Suppressor macrophage treated with lipopolysaccharide for 4 hours (primary cell): Measurements from ENCODE around the gene TIMM44.
"Not testable (repeated sequence)": the region's sequence is repeated elsewhere in the genome, so short reads cannot be mapped to it uniquely, and the experiment has no call there.

Experiments used
- DNase-seq: peaks from one replicate; pipeline ENCODE4 v3.0.0-alpha.2; 2020

TIMM44 gene

DNA sequence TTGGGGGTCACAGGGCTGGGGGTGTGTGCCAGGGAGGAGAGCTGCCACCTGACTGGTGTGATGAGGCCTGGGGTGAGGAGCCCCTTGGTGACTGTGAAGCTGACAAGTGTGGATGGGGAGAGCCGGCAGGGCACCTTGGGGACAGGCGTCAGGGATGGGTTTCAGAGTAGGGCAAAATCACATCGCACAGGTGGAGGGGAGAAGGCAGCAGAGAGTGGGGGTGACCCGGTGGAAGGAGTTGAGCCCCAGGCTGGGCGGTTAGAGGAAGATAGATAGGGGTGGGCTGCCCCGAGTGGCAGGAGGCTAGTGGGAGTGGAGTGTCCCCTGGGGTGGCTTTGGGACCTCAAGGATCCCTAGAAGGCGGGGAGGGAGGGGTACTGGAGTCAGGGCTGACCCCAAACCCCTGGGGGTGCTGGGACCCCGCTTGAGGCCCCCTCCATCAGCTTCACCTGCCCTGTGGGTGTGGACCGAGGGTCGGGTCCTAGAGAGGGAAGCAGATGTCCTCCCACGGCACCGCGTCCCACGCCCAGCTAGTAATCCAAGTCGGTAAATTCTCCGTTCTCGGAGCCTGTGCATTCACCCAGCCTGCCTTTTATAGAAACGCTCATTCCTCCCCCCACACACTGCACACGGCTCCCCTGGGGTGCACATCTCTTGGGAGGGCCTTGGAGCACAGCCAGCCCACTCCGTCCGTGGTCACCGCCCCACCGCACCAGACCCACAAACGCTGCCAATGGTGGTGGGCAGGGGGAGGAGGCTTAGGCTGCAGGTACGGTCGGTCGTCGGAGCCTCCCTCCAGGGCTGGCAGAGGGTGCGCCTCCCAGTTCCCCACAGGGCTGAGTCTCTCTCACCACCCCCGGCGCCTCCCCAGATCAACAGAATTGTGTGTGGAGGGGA lies 19.9 kb downstream of the TIMM44 start:
- no peak for DNase-seq

DNA sequence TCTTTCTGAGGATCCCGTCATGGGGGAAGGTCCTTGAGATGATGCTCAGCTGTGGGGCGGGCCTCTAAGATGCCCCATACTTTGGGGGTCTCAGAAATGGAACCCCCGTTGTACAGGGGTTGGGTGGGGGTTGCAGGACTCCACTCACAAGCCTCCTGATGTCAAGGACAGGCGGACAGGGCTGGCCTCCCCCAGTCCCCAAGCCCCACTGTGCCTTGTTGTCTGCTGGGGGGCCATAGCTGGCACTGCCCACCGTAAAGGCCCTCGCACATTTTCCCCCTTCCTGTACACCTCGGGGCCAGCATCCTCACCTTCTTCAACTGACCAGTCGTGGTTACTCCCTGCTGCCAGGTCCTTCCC lies 20.6 kb downstream of the TIMM44 start:
- DNase-seq: no peak

DNA sequence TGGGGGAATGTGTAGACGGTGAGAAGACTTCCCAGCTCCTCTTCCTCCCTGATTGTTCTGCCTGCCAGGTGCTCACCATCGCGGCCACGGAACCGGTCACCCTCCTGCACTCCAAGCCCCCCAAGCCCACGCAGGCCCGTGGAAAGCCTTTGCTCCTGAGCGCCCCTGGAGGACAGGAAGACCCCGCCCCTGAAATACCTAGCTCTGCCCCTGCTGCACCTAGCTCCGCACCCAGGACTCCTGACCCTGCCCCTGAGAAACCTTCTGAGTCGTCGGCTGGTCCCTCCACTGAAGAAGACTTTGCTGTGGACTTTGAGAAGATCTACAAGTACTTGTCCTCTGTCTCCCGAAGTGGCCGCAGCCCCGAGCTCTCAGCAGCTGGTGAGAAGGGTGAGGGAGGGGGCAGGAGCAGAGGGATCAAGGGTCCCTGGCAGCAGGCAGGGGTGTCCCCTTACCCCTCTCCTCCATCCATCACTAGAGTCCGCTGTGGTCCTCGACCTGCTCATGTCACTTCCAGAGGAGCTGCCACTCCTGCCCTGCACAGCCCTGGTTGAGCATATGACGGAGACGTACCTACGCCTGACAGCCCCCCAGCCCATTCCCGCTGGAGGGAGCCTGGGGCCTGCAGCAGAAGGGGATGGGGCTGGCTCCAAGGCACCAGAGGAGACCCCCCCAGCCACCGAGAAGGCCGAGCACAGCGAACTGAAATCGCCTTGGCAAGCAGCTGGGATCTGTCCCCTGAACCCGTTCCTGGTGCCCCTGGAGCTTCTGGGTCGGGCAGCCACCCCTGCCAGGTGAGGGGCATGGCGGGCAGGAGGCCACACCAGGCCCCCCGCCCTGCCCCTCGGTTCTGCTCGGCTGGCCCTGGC lies 21.3 kb downstream of the TIMM44 start:
- DNase-seq: no peak

DNA sequence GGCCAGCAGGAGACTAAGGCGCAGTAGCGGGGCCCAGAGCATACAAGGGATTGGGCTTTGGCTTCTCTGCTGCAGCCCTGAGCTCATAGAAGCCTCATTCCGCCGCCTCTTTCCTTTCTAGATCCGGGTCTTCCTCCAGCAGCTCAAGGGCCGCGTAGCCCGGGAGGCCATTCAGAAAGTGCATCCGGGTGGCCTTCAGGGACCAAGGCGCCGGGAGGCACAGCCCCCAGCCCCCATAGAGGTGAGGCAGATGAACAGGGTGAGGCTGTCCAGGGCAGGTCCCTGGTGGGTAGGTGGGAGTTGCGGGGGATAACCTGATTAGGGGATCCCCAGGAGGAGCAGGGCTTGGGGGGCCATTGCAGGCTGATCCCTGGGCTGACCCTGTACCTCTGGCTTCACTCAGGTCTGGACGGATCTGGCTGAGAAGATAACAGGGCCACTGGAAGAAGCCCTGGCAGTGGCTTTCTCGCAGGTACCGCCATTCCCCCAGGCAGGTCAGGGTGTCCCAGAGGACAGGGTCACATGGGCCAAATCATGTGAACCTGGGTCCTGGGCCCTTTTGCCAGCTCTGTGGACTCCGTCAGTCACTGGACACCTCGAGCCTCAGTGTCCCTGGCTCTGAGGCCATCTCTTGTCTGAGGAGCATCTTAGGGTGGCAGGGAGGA lies 22.0 kb downstream of the TIMM44 start:
- no peak for DNase-seq

DNA sequence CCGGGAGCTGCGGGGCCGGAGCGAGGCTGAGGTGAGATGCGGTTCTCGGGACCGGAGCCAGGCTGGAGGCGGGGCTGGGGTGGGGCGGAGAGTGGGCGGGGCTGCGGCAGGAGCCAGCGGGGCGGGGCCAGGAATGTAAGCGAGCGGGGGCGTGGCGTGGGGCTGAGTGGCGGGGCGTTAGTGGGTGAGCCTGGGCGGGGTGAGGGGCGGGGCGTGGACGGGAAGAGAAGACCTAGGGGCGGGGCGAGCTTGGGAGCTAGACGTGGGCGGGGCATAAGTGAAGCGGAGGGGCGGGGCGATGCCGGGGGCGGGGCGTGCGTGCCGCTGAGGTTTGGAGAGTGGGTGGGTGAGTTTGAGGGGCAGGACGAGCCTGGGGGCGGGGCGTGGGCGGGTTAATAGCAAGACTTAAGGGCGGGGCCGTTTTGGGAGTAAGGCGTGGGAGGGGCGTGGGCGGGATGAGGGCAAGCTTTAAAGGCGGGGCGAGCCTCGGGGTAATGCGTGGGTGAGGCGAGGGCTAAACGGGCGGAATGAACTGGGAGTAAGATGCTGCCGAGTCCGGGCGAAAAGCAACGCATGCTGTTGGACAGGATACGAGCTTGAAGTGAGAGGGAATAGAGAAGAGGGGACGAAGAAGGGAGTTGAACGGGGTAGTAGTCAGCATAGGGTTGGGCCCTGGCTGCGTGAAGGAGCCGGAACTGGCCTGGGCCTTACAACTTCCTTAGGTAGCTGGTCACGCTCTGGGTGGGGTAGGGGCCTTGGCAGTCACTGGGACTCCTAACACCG lies 22.8 kb downstream of the TIMM44 start:
- peak; percentile 100 for DNase-seq

DNA sequence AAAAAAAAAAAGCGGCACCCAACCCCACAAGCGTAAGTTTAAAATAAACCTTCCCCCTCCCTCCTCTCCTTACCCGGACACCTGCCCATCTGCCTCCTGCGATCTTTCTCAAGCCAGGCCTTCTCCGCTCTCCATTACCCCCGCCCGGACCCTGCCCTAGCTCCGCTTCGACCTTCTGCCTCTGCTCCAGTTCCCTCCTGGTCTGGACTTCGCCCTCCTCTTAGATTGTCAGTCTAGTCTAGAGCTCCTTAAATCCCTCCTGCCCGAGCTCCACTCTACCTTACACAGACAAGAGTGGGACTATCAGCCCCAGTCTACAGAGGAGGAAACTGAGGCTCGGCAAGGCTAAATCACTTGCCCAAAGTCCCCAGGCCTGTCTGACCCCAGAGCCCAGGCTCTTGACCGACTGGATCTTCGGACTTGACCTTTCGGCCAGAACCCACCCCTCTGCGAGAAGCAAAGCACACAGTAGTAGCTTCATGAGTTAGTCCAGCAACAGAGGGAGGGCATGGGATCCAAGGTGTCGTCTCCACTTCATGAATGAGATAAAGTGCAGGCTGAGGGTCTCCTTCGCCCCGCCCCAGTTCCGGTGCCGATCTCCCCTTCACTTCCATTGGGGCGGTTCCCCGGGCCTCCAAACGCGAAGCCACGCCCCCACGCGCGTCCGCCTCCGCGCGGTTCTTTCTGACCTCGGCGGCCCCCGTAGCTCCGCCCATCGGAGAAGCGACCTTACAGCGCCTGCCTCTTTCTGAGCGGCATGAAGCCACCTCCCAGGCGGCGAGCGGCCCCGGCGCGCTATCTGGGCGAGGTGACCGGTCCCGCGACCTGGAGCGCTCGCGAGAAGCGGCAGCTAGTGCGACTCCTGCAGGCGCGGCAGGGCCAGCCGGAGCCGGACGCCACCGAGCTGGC lies 23.6 kb downstream of the TIMM44 start, which contains the start of gene SNAPC2:
Gene SNAPC2, plus strand, starts transcription at position 729 of the 909 bp plus-strand sequence. Its CDS starts 29 bp downstream, at position 758.
- DNase-seq: peak; percentile 96

DNA sequence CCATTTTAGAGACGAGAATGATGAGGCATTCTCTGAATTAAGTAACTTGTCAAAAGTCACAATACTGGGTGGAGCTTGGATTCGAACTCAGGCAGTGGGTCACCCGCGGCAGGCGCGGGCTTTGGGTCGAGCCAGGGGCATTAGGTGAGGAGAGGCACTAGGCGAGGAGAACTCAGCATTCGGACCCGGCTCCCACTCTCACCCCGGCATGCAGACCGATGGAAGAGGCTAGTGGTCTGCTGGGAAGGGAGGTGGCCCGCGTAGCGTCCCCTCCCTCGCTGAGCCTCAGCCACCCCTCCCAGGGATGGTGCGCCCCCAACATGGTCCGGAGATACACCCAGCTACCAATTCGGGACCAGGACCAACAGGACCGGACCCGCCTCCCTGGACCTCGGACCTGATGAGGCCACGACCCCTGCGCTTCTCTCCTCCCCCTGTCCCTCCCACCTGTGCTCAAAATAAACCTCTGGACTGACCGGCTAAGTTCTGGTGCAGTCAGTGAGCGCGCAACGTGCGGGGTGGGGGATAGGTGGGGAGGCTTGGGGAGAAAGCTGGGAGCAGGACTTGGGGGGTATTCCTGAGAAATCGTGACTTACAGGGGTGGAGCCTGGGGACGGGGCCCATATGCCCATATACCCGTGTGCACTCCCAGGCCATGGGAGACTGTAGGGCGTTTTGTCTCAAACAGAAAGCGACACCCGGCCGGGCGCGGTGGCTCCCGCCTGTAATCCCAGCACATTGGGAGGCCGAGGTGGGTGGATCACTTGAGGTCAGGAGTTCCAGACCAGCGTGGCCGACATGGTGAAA lies 24.6 kb downstream of the TIMM44 start:
- no peak for DNase-seq

DNA sequence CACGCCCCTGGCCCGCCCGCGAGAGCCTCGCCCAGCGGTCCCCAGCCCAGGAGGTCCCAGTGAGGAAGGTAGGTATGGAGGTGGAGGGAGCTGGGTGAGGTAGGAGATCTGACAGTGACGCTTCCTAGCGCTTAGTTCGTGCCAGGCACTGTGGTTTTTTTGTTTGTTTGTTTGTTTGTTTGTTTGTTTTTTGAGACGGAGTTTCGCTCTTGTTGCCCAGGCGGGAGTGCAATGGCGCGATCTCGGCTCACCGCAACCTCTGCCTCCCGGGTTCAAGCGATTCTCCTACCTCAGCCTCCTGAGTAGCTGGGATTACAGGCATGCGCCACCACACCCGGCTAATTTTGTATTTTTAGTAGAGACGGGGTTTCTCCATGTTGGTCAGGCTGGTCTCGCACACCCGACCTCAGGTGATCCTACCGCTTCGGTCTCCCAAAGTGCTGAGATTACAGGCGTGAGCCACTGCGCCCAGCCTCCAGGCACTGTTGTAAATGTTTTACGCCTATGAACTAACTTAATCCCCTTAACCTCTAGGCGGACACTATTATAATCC lies 25.3 kb downstream of the TIMM44 start:
- not testable (repeated sequence) for DNase-seq

DNA sequence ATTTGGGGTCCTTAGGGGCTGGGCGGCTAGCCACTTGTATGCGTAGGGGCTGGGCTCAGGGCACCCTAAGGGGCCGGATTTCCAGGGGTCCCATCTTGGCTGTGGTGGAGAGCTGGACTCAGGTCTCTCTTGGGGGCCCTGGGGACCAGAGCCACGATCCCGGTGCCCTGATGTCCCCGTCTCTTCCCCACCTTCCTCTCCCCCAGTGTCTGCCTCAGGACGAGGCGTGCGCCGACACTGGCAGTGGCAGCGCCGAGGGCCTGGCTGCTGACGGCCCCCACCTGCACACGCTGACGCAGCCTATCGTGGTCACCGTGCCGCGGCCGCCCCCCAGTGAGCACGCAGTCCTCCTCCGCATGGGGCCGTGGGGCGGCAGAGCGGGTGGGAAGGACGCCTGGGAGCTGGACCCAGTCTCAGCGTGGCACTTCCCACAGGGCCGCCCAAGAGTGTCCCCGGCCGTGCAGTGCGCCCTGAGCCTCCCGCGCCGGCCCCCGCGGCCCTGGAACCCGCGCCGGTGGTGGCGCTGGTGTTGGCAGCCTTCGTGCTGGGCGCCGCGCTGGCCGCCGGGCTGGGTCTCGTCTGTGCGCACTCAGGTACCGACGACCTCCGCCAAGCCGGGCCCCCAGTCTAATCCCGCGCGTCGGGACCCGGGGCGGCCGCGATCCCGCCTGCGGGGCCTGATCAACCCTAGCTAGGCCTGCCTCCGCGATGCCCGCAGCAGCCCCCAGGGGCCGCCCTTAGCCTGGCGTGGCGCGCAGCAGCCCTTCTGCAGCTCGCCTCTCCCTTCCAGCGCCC lies 26.0 kb downstream of the TIMM44 start:
- DNase-seq: peak; percentile 62

DNA sequence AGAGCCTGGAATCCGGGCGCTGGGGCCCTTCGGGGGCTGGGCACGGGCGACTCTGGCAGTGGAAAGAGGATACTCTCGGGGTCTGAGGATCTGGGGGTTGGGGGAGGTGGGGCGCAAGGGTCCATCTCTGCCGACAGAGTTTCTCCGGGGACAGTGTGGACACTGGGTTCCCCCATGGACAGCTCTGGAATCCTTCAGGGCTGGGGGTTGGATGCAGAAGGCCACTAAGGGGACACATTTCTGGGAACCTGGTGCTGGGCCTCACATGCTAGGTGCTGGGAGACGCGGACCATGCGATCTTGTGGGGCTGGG lies 26.6 kb downstream of the TIMM44 start:
- DNase-seq: no peak

DNA sequence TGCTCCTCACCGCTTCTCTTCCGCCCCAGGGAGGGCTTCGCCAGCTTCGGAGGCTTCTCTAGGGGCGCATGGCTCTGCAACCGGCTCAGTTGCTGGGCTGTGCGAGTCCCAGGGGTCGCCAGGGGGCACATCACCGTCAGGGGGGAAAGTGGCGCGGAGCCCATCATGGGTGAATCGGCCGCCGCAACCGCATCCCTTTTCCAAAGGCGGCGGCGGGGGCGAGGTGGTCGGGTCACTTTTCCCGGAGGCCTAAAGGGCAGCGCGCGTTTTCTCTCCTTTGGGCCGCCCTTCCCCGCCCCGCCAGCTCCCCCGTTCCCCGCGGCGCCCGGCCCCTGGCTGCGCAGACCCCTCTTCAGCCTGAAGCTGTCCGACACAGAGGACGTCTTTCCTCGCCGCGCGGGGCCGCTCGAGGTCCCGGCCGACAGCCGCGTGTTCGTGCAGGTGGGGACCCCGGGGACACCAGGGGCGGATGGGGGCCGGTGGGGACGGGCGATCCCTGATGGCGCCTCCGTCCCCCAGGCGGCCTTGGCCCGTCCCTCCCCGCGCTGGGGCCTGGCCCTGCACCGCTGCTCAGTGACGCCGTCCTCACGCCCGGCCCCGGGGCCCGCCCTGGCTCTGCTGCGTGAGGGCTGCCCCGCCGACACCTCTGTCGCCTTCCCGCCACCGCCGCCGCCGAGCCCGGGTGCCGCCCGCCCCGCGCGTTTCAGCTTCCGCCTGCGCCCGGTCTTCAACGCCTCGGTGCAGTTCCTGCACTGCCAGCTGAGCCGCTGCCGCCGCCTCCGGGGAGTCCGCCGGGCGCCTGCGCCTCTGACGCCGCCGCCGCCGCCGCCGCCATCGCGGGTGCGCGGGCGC lies 27.1 kb downstream of the TIMM44 start:
- DNase-seq: peak; percentile 56

DNA sequence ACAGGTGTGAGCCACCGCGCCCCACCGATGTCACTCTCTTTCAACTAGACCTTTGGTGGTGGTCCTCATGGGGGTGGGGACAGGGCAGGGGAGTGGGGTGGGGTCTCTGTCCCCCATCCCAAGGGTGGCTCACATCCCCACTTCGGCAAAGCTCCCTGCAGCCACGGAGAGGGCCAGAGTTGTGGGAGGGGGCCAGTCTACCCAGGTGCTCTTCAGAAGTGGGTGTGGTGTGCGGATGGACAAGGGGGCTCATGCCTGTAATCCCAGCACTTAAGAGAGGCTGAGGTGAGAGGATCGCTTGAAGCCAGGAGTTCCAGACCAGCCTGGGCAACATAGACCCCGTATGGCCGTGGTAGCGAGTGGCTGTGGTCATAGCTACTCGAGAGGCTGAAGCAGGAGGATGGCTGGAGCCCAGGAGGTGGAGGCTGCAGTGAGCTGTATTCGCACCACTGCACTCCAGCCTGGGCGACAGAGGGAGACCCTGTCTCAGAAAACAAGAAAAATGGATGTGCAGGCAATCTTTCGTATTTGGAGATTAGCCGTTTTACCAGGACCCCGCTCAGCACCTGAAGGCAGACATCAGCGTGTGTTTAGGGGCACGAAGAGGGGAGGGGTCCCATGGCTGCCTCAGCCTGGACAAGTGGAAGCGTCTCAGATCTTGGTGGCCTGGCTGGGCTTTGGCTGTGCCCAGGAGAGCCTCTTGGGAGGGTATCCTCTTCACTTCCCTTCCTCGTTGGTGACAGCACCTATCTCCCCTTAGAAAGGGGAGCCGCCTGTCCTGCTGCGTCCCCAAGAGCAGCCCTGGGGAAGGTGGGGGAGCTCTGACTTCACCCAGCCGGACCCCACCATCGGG lies 28.0 kb downstream of the TIMM44 start:
- DNase-seq: no peak

DNA sequence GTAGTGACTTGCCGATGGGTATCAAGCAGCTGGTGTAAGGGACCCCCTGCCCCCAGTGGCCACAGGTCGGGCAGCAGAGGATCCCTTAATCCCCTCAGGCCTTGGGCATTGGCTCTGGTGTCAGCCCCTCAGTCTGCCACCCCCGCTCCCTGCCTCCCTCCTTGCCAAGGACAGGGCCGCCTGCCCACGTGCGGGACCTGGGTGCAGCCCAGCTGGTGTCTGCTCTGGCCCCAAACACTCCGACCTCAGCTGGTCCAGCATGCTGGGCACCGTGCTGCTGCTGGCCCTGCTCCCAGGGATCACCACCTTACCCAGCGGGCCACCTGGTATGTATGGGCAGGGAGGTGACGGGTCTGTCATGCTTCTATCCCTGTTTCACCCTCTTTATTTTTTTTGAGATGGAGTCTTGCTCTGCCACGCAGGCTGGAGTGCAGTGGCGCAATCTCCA lies 28.8 kb downstream of the TIMM44 start, which contains the start of gene TGFBR3L:
Gene TGFBR3L, plus strand, starts transcription at position 233 of the 448 bp plus-strand sequence.
- DNase-seq: no peak

DNA sequence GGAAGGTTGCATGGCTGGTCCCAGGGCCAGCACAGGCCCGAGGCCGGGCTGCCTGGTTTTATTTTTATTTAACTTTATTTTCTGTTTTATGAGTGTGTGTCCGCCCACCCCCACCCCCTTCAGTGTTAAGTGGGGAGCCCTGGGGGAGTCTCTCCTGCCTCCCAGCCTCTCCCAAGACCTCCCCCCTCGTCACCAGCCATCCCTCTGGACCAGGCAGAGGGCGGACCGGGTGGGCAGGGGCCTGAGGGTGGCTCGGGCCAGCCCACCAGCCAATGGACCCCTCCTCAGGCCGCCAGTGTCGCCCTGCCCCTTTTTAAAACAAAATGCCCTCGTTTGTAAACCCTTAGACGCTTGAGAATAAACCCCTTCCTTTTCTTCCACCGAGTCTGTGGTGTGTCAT lies 29.4 kb downstream of the TIMM44 start:
- no peak for DNase-seq

DNA sequence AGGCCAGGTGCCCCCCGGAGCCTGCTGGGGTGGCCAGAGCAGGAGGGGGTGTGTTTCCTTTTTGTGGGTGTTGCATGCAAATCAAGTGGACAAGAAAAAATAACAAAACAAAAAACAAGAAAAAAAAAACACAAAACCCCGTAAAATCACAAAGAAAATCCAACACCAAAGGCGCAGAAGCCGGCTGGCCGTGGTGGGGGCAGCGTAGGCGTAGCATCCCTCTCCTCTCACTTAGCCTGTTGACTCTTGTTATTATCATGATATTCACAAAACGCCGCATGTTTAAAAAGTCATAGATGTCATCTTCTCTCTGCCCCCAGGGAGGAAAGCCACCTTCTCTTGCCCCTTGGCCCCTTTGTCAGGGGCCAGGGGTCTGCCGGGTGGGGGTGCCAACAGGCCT lies 29.8 kb downstream of the TIMM44 start:
- no peak for DNase-seq

DNA sequence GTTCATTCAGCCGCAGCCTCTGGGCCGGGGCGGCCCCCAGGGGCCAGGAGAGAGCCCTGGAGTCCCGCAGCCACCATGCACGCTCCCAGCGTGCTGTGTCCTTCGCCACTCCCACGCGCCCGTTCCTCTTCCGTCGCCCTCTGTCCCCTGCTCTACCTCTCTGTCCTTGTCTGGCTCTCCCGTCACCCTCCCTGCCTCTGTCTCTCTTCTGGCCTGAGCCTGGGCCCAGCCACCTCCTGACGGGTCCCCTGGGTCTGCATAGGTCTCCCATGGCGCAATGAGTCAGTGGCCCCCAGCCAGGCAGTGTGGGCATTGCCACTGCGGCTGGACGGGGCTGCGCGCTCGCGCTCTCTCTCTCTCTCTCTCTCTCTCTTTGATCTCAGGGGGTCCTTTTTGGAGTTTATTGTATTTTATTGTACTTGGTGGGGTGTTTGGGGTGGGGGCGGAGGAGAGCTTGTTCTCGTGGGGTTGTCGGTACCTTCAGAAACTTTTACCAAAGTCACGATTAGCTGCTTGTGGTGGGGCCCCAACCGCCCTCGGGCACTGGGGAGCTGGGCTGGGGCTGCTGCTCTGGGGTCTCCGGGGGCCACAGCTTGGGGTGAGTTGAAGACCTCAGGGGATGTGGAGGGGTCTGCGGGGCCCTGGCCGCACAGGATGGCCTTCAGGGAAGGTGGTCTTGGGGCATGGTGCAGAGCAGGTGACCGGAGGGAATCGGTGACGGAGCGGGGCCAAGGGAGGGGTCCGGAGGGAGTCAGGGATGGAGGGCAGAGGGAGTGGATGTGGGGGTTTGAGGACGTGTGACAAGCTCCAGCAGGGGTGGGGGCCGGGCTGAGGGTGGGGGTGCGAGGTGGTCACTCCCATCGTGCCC lies 30.5 kb downstream of the TIMM44 start:
- no peak for DNase-seq
